PFSK-1 (cell line): ENCODE measurements around the gene SIX3.

Source experiments
- FOXP2 ChIP-seq: optimal IDR thresholded peaks from 2 replicates; pipeline ENCODE3; 2011; ENCODE audit warnings: borderline replicate concordance, control low read depth, inconsistent platforms; ENCODE audit not compliant: insufficient read depth; ENCODE audit errors: extremely low read length, extremely low read depth
- POLR2AphosphoS5 ChIP-seq: IDR thresholded peaks from 2 replicates; pipeline ENCODE4 v1.6.1; 2012; ENCODE audit warnings: low read depth, mild to moderate bottlenecking, control low read depth, low read length, moderate library complexity
- SIN3A ChIP-seq: IDR thresholded peaks from 2 replicates; pipeline ENCODE4 v1.6.1; 2012; ENCODE audit warnings: mild to moderate bottlenecking, low read length, moderate library complexity, borderline replicate concordance; ENCODE audit not compliant: insufficient read depth
- TAF1 ChIP-seq: IDR thresholded peaks from 2 replicates; pipeline ENCODE4 v1.6.1; 2012; ENCODE audit warnings: low read length, control low read depth, borderline replicate concordance; ENCODE audit not compliant: insufficient read depth
- TF ChIP-seq, protein P1 (sequence below), 2 experiments: IDR thresholded peaks; 2 replicates each; pipeline versions ENCODE4 v1.6.1 to v1.8.0; 2011 to 2012; ENCODE audit warnings: low read depth in 2 of 2, low read length in 2 of 2, control low read depth in 1 of 2, inconsistent platforms in 1 of 2, mild to moderate bottlenecking in 1 of 2, moderate library complexity in 1 of 2; ENCODE audit not compliant: insufficient read depth in 1 of 2

The SIX3 gene

GRCh38 chr2:44918095-44918775 lies 23.3 kb upstream of the SIX3 start:
- TF ChIP-seq POLR2AphosphoS5 (no peak), SIN3A (no peak), TAF1 (no peak), FOXP2 (no peak)
- TF ChIP-seq, protein P1, sequence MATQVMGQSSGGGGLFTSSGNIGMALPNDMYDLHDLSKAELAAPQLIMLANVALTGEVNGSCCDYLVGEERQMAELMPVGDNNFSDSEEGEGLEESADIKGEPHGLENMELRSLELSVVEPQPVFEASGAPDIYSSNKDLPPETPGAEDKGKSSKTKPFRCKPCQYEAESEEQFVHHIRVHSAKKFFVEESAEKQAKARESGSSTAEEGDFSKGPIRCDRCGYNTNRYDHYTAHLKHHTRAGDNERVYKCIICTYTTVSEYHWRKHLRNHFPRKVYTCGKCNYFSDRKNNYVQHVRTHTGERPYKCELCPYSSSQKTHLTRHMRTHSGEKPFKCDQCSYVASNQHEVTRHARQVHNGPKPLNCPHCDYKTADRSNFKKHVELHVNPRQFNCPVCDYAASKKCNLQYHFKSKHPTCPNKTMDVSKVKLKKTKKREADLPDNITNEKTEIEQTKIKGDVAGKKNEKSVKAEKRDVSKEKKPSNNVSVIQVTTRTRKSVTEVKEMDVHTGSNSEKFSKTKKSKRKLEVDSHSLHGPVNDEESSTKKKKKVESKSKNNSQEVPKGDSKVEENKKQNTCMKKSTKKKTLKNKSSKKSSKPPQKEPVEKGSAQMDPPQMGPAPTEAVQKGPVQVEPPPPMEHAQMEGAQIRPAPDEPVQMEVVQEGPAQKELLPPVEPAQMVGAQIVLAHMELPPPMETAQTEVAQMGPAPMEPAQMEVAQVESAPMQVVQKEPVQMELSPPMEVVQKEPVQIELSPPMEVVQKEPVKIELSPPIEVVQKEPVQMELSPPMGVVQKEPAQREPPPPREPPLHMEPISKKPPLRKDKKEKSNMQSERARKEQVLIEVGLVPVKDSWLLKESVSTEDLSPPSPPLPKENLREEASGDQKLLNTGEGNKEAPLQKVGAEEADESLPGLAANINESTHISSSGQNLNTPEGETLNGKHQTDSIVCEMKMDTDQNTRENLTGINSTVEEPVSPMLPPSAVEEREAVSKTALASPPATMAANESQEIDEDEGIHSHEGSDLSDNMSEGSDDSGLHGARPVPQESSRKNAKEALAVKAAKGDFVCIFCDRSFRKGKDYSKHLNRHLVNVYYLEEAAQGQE (IDR thresholded peaks at IDR 0.05; ENCODE audit: insufficient read depth in 1 of 2, low read depth in 2 of 2, low read length in 2 of 2): no peak

DNA sequence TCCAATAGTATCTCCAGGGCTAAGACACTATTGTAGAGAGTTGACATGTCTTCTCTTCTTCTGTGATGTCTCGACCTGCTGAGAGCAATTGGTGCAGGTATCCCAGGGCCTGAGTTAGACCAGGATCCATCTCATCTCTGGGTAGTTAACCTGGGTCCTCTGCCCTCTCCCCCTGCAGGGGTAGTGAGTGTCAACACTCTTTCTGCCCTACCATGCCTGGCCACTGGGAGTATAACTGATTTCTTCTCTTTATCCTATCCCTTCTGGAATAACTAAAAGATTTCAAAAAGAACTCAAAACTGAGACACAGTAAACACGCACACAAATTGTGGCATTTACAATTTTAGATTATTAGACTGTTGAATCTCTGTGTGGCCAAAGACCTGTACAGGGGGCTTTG lies 20.8 kb upstream of the SIX3 start:
- no peak for TF ChIP-seq SIN3A
- TF ChIP-seq POLR2AphosphoS5: no peak
- no peak for TF ChIP-seq TAF1
- no peak for TF ChIP-seq FOXP2
- TF ChIP-seq, protein P1 (IDR thresholded peaks at IDR 0.05; ENCODE audit: insufficient read depth in 1 of 2, low read depth in 2 of 2, low read length in 2 of 2): no peak

DNA sequence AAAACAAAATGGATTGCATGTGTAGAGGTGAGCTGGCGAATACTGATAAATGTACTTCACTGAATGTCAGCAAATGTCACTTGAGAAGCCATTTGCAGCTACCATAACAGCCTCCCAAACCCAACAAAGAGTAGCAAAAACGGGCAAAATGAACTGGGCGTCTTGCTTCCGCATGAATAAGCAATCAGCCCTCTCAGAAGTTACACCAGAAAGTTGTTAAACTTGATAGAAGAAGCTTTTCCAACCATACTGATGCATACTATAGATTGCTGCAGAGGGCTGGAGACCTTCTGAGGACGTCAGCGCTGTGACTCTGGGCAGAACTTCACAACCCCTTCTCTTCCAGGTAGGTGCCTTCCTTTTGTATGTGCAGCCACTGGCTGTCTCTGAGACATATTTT lies 18.7 kb upstream of the SIX3 start:
- TF ChIP-seq POLR2AphosphoS5 (no peak), SIN3A (no peak), FOXP2 (no peak), TAF1 (no peak)
- TF ChIP-seq, protein P1 (IDR thresholded peaks at IDR 0.05; ENCODE audit: insufficient read depth in 1 of 2, low read depth in 2 of 2, low read length in 2 of 2): no peak

GRCh38 chr2:44925561-44926136 lies 15.9 kb upstream of the SIX3 start:
- no peak for TF ChIP-seq FOXP2
- TF ChIP-seq, protein P1 (IDR thresholded peaks at IDR 0.05; ENCODE audit: insufficient read depth in 1 of 2, low read depth in 2 of 2, low read length in 2 of 2): no peak
- no peak for TF ChIP-seq POLR2AphosphoS5
- no peak for TF ChIP-seq SIN3A
- no peak for TF ChIP-seq TAF1
